Measurements from ENCODE around the gene NKX1-1. TPM values are rescaled to one million over a fixed set of nuclear protein-coding genes. Genes with fewer than 3 reads are reported as not detected.
"Not testable (repeated sequence)": the region's sequence is repeated elsewhere in the genome, so short reads cannot be mapped to it uniquely, and the experiment has no call there.

The NKX1-1 gene
- polyA plus RNA-seq, 5 donors = not detected

DNA sequence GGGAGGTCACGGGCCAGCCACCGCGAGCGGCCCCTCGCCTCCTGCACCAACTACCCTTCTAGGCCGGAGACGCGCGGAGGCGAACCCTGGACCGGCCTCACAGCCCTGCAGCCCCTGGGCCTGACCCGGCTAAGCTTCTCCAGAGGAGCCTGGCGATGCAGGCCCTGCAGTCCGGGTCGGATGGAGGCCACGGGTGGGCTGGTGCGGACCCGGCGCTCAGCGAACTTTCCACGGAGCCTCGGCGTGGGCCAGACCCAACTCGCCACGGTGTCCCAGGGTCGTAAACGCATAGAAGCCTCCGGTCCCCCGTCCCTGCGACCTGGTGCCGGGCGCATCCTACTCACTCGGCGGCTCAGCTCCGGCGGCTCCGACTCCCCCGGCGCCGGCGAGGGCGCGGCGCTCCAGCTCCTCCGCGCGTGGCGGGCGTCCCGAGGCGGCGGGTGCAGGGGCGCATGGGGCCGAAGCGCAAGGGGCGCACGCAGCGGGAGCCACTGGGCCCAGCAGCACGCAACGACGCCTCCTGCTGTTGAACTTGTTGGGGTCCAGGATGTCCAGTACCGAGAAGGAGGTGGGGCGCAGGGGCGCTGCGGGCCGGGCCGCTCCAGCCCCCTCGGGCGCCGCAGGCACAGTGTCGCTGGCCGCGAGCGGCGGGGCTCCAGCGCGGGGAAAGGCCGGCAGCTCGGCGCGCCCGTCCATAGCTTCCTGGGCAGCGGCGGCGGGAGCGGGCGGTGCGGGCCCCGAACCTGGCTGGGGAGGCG is 427 bp downstream of the NKX1-1 start:
- DNase-seq = no peak

DNA sequence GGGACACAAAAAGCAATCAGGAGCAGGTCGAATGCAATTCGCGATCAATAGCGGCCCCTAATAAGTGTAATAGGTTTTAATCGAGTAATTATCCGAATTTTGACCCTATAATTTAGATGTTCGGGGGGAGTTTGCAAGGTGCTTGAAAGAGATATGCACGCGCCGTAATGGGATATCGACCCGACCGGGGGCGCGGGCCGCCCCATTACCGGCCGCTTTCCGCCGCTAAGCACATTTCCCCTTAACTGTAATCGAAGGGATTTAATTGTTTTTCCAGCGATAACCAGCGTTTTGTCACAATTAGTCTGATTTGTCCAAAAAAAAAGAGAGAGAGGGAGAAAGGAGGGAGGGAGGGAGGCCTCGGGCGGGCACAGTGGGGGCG is 997 bp downstream of the NKX1-1 start:
- no peak for DNase-seq

DNA sequence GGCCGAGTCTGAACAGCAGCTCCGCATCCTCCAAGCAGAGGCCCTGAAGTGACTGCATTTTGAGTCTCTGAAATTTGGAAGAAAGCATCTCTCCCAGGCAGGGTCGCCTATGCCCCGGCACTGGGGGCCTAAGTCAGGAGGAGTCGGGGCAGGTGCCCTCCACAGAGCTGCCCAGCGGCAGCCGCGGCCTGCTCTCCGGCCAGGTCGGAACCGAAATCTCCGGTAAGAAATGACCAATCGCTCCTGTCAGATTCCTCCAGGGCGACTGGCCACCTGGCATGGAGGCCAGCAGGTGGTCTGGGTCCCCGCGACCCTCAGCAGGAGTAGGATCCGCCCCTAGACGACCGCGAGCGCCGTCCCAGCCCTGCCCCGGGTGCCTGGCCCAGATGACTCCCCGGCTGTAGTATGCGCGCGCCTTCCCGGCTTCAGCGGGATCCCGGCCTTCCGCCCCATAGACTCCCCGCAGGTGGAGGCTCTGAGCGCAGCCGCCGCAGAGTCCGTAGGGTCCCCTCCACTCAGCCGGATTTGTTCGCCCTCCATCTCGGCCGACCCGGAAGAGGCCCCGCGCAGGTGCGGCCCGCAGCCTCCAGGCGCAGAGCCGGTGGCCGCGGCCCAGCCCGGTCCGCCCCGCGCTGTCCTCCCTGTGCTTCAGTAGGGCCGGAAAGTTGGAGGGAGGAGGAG is 1.5 kb downstream of the NKX1-1 start:
- no peak for DNase-seq

DNA sequence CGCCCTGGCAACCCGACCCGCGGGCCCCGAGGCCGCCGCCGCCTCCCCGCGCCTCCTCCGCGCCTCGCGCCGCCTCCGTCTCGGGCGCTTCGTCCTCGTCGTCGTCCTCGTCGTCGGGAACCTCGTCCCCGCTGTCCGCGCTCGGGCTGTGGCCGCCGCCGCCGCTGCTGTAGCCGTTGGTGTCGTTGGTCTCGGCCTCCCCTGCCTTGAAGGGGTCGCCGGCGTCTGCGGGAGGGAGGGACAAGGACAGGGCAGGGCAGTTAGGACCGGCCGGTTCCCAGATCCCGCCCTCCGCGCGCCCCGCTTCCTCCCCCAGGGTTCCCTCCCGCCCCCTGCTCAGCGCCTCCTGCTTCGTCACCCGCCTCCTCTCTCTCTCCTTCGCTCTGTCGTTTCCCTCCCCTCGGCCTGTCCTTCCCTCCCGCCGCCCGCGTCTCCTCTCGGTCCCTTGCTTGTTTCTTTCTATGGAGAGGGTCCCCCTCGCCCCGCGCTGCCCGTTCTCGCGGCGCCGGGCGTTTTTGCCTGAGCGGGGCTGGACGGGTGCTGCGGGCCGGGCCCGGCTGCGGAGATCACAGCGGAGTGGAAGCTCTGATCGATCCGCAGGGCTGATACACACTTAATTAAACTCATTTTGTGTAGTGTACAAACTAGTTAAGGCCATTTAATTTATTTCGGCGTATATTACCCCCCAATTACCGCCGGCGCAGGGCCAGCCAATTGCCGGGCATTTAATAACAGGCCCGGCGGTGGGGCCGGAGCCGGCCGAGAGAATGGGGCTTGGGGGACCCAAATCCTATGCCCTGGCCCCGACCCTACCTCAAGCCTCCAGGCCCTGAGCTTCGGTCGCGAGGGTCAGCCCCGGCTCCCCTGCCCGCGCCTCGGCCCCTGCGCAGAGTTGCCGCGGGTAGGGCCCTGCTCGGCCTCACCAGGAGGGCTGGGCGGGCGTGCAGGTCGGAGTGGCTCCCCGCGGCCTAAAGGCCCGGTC is 2.4 kb downstream of the NKX1-1 start:
- no peak for DNase-seq

DNA sequence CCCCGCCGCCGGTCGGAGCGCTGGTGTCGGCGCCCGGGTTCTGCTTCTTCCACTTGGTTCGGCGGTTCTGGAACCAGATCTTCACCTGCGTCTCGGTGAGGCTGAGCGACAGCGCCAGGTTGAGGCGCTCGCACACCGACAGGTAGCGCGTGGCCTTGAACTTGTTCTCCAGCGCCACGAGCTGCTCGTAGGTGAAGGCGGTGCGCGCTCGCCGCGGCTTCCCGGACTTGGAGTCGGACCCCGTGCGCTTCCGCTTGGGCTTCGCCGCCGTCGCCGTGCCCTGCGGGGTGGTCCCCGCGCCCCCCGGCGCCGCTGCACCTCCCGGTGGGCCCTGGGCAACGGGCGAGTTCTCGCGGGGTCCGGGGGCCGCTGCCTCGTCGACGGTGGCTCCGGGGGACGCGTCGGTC is 3.1 kb downstream of the NKX1-1 start:
- no peak for DNase-seq

DNA sequence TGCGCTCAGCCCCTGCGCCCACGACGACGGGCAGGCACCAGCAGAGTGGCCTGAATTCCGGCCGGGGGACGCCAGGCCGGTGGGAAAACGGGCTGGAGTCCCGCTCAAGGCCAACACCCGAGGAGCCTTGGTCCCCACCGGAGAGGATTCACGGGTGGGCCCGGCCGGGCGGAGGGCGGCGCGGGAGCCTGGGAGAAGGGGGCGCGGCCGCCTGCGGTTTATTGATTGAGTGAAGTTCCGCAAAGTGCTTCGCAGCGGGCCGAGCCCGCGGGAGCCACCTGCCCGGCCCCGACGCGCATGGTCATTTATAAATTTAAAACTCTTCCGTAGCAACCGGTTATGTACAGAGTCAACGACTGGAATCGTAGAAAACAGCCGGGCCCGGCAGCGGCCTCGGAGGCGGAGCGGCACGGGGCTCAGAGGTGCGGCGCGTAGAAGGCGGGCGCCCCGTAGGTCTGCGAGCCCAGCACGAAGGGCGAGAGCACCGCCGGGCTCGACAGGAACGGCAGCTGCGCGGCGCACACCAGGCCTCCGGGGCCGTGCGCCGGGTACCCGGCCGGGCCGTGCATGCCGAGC is 3.6 kb downstream of the NKX1-1 start:
- DNase-seq = no peak

DNA sequence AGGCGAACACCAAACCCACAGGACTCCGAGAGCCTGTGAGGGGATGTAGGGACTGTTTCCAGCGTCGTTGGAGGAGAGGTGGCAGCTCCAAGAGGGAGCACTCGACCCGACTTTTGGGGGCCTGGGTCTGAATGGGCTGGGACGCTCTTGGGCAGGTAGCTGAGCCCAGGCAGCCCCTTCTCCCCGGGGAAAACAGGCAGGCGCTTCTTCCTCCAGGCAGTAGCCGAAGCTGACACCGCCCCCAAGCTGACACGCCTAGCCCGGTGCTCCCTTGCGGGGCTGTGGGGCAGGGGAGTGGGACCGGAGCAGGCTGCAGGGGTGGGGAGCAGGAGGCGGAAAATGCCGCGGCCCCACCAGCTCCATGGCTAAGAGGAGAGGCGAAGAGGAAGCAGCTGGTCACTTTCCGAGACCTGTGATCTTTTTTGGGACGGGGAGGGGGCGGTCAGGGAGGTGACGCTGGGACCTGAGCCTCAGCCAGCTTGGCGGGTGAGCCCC is 4.2 kb downstream of the NKX1-1 start:
- DNase-seq = no peak

DNA sequence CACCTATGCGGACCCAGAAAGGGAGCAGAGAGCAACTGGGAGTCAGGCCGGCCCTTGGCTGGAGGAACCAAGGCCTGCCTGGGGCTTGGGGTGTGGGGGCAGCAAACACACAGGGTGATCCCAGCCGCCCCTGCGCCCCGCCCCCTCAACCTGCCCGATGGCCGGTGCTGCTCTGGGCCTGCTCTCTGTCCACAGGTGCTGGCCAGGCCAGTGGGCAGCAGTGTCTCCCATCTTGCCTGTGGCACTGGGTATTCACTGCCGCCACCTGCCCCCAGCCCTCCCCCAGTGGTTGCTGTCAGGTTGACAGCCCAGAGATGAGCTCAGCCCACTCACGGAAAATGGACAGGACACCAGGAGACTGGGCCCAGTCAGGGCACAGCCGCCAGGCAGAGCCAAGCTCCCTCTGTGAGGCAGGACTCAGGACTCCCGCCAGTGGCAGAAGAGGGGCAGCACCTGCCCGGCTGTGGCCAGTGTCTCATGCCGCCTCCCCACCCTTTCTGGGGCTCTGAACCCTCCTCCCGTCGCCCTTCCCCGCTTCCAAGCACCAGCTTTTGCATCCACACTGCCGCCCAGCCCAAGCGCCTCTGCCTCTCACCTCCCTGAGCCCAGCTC is 4.7 kb downstream of the NKX1-1 start:
- DNase-seq = no peak

DNA sequence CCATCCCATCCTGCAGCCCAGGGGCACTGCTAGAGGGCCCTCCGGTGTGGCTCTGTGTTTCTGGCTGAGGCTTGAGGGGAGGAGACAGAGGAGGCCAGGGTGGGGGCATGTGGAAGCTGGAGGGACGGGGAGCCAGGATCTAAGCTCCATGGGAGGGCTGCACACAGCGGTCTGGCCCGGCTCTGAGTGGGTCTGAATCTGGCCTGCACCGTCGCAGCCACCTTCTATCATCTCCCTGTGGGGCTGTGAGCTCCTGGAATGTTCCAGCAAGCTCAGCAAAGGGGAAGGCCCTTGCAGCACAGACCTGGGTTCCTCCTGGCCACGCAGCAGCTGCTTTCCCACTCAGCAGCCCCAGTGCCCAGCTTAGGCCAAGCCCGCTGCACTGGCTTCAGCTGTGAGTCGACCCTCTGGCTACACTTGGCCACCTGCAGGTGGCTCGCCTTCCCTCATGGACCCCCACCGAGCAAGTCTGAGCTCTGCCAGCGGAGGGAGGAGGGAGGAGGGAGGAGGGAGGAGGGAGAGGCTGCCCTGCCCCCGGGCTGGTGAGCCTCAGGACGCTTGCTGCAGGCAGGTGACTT is 5.3 kb downstream of the NKX1-1 start:
- DNase-seq = no peak

DNA sequence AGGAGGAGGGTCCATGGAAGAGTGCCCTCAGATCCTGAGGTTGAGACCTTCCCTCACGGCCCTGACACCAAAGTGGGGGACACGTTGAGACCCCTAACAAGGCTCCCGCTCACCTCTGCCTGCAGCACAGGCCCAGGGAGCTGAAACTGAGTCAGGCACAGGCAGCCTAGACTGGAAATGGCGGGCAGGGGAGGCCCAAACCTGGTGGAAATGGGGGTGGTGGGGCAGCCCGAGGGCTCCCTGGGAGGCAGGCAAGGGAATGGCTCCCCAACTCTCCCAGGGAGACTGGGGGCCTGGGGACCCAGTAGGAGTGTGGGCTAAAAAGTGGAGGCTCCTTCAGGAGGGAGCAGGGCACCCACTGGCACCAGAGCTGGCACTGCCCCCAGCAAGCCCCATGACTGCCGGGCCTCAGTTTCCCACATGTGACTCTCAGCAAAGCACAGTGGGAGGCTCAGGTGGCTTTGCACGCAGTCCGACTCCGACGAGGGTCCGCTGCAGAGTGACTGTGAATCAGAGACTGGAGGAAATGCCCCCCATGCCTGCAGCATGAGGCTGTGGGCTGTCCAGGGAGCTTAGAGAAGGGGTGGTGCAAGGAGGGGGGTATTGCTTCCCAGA is 5.9 kb downstream of the NKX1-1 start:
- DNase-seq = no peak

DNA sequence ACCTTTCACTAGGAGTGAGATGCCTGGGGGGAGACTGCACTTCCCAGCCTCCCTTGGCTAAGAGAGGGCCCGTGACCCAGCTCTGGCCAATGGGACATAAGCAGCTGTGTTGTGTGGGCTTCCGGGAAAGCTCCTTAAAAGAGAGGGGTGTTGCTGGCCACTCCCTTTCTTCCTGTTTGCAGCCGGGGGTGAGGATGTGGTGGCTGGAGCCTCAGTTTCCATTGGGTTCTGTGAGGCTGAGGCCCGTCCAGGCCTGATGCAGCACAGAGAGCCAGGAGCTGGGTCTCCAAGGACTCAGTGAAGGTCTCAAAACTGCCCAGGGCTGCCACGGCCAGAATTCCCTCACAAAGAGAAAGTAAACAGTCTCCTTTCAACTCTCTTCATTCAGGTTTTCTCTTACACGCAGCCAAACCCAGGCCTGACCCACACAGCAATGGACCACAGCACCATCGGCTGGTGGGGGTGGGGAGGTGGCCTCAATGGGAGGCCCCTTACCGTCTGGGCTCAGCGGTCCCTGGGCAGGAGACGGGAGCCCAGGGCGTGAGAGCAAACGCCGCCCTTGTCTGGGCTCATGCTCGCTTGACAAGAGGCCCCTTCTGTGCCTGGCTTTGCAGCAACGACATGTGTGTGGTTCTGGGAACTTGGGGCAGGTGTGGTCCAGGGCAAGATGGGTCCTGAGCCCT is 6.6 kb downstream of the NKX1-1 start:
- DNase-seq = no peak

DNA sequence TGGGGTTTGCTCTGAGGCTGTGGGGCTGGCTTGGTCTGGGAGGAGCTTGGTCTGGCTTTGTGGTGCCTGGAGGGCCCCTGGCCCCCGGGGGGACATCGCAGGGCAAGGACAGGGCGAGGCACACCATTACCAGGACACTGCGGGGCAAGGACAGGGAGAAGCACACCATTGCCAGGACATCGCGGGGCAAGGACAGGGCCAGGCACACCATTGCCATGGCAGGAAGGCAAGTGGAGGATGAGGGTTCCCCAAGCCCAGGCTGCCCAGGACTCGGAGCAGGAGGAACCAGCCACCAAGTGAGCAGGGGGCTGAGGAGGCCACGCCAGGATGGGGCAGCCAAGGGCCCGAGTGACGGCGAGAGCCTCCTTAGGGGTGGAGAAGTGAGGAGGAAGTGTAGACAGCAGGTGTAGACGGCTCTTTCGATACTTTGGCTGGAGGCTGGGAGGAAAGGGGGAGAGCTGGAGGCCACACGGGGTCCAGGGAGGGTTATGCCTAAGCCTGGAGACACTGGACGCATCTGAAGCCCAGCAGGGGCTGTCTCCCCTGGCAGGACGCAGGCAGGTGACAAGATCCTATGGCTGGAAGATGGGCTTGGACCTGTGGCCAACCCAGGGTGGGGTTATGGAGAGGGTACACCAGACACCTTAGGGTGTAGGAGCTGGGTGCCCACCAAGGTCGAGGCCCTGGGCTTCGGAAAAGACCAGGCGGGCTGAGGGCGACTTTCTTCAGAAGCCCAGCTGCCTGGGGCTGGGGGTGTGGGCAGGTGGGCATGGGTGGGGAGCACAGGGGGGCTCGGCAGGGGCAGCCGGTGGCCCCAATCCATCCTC is 7.3 kb downstream of the NKX1-1 start:
- DNase-seq = no peak

DNA sequence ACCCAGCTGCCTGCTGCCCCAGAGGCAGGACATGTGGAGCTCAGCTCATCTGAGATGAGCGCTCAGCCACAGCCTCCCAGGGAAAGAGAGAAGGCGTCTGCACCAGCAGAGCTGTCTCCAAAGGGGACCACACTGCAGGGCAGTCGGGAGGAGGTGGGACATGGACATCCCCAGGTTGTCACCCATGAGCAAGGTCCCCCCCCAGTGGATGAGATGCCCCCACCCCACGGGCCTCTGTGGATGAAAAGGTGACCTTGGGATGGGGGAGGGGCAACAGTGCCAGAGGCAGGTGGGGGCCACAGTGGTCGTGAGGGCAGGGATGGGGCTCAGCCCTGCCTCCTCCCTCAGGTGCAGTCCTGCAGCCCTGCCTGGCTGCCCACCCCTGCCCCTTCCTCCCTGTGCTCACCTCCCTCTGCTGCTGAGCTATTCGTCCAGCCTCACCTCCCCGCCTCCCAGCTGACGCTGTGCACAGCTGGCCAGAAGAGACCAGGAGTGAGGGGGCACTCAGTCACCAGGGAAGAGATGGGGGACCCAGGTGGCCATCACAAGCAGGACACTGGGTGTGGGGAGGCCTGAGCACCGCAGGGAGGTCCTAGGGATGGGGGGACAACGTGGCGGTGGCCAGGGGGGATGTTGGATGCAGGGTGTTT is 9.3 kb downstream of the NKX1-1 start:
- DNase-seq = no peak

DNA sequence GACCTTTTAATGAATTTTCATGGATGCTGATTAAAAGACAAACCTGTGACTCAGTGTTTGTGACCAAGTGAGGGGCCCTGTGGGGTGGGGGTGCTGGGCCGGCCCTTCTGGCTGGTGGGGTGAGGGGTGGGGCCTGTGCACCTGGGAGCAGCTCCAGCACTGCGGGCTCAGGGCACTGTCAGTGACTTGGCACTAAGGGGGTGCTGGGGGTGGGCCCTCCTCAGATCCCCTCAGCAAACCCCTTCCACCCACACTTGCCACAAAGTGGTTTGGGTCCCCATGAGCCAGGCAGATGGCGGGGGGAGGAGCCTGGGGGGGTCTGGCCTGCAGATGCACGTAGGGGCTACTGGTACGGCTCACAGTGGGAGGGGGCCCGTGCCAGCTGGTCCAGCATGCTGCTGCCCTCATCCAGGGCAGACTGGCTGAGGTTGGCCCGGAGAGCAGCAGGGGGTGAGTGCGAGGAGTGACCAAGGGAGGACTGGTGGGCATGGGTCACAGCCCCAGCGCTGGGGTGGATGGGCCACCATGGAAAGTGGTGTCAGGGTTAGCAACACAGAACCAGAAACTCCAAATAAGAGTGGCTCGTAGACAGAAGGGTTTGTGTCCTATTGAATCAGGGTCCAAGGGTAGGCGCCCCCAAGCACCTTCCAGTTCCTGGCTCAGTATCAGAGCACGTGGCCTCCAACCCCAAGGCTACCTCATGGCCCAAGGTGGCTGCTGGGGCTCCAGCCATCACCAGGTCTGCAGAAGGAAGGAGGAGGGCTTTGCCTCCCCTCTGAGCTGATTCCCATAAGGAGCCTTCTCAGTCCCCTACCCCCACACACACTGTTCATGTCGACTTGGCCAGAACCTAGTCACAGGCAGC is 10.1 kb downstream of the NKX1-1 start:
- DNase-seq = no peak

DNA sequence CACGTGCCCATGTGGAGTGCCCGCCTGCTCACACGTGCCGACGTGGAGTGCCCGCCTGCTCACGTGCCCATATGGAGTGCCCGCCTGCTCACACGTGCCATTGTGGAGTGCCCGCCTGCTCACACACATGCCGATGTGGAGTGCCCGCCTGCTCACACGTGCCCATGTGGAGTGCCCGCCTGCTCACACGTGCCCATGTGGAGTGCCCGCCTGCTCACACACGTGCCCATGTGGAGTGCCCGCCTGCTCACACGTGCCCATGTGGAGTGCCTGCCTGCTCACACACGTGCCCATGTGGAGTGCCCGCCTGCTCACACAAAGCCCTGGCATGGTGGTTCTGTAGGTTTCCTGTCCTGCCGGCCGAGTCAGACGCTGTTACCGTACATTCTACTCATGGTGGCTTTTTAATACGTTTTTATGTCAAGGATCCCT is 10.8 kb downstream of the NKX1-1 start:
- not testable (repeated sequence) for DNase-seq

DNA sequence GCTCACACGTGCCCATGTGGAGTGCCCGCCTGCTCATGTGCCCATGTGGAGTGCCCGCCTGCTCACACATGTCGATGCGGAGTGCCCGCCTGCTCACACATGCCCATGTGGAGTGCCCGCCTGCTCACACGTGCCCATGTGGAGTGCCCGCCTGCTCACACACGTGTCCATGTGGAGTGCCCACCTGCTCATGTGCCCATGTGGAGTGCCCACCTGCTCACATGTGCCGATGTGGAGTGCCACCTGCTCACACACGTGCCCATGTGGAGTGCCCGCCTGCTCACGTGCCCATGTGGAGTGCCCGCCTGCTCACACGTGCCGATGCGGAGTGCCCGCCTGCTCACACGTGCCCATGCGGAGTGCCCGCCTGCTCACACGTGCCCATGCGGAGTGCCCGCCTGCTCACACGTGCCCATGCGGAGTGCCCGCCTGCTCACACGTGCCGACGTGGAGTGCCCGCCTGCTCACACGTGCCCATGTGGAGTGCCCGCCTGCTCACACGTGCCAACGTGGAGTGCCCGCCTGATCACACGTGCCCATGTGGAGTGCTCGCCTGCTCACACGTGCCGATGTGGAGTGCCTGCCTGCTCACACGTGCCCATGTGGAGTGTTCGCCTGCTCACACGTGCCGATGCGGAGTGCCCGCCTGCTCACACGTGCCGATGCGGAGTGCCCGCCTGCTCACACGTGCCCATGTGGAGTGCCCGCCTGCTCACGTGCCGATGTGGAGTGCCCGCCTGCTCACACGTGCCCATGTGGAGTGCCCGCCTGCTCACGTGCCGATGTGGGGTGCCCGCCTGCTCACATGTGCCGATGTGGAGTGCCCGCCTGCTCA is 11.5 kb downstream of the NKX1-1 start:
- not testable (repeated sequence) for DNase-seq
